A549 (cell line): ENCODE data around the gene ZRANB1. TPM values are rescaled to one million over a fixed set of nuclear protein-coding genes. Genes with fewer than 3 reads are reported as not detected.
A peak's percentile ranks its signal among the peaks of the same experiment; 100 is the strongest.

Experiments used
- ATAC-seq, 2 experiments: fragments of 200-7000 bp in 1 of 2; fragments of >200 bp in 1 of 2; cut with Nextera tagmentation in 1 of 2; cut with Tn5 transposase in 1 of 2; 3 replicates each; pipeline versions ENCODE4 v1.8.0 to v1.9.1; 2018 to 2020; ENCODE audit warnings: mild to moderate bottlenecking in 1 of 2, moderate library complexity in 1 of 2
- CTCF ChIA-PET: fragments of 300-600 bp; sonication (Branson Sonifier 250); formaldehyde crosslinking; extraction: SDS; loops from one replicate; lab custom pipeline; 2021; ENCODE audit warnings: antibody characterized with exemption, inconsistent platforms; lab: Yijun Ruan, JAX
- POLR2A ChIA-PET: fragments of 350-600 bp; formaldehyde crosslinking; extraction: SDS; loops from one replicate; lab custom pipeline; 2021; ENCODE audit warnings: antibody characterized with exemption, inconsistent platforms; lab: Yijun Ruan, JAX
- DNase-seq, 2 experiments: peaks; one replicate each; pipeline versions ENCODE4 v3.0.0 to v3.0.0-alpha.2; 2011 to 2016; ENCODE audit warnings: low read depth in 1 of 2, low spot score in 1 of 2
- FAIRE-seq: peaks from 2 replicates; lab custom pipeline; 2011; peaks lifted over from hg19 to GRCh38; lab: Jason Lieb, UNC
- H3K27ac ChIP-seq, 2 experiments: fragments of >200 bp; sonication (Bioruptor Twin); formaldehyde crosslinking; 3 replicates each; pipeline ENCODE4 v1.5.1; 2016 to 2017
- H3K4me1 ChIP-seq: fragments of >200 bp; sonication (Bioruptor Twin); formaldehyde crosslinking; 3 replicates; pipeline ENCODE4 v1.6.1; 2016
- H3K4me2 ChIP-seq: fragments of >200 bp; sonication (Bioruptor Twin); formaldehyde crosslinking; 3 replicates; pipeline ENCODE4 v1.6.1; 2016
- H3K4me3 ChIP-seq: fragments of >200 bp; sonication (Bioruptor Twin); formaldehyde crosslinking; 3 replicates; pipeline ENCODE4 v1.5.1; 2016
- H3K9me3 ChIP-seq: fragments of >200 bp; sonication (Bioruptor Twin); formaldehyde crosslinking; 3 replicates; pipeline ENCODE4 v1.6.1; 2016
- BHLHE40 ChIP-seq: IDR thresholded peaks from 2 replicates; pipeline ENCODE4 v1.6.1; 2012; ENCODE audit warnings: low read depth, low read length, inconsistent platforms
- CEBPB ChIP-seq, 2 experiments: fragments of >200 bp in 1 of 2; sonication (Bioruptor Twin) in 1 of 2; formaldehyde crosslinking in 1 of 2; IDR thresholded peaks; 2 replicates each; pipeline ENCODE4 v1.6.1; 2012 to 2016
- EHF ChIP-seq: fragments of 250-450 bp; sonication (Bioruptor Pico); IDR thresholded peaks from 2 replicates; pipeline ENCODE4 v1.5.0; 2020; ENCODE audit warnings: mild to moderate bottlenecking
- EHMT2 ChIP-seq: fragments of 200-600 bp; sonication (generic); IDR thresholded peaks from 2 replicates; pipeline ENCODE4 v1.6.1; 2016; ENCODE audit warnings: antibody characterized with exemption, low read depth, mild to moderate bottlenecking, moderate library complexity
- EP300 ChIP-seq, 2 experiments: fragments of >200 bp; sonication (Bioruptor Twin); formaldehyde crosslinking; IDR thresholded peaks; 2 replicates in 1 of 2; 3 replicates in 1 of 2; pipeline ENCODE4 v1.6.1; 2016 to 2017
- ESRRA ChIP-seq: fragments of 150-350 bp; IDR thresholded peaks from 2 replicates; pipeline ENCODE4 v1.6.1; 2014; ENCODE audit warnings: mild to moderate bottlenecking, low read length, borderline replicate concordance
- FOSL2 ChIP-seq, 2 experiments: fragments of 450-650 bp in 1 of 2; fragments of >200 bp in 1 of 2; sonication (Bioruptor Twin) in 1 of 2; formaldehyde crosslinking; IDR thresholded peaks; 2 replicates each; pipeline versions ENCODE4 v1.5.0 to v1.6.1; 2016 to 2020; ENCODE audit warnings: mild to moderate bottlenecking in 1 of 2, moderate library complexity in 1 of 2
- FOXS1 ChIP-seq: fragments of 250-450 bp; sonication (Bioruptor Pico); IDR thresholded peaks from 2 replicates; pipeline ENCODE4 v1.5.0; 2020; ENCODE audit warnings: mild to moderate bottlenecking, moderate library complexity
- HOXB13 ChIP-seq: fragments of 250-450 bp; sonication (Bioruptor Pico); IDR thresholded peaks from 2 replicates; pipeline ENCODE4 v1.5.0; 2020; ENCODE audit warnings: low read depth, mild to moderate bottlenecking, moderate library complexity
- KDM1A ChIP-seq: fragments of 200-600 bp; sonication (generic); IDR thresholded peaks from 2 replicates; pipeline ENCODE4 v1.6.1; 2016; ENCODE audit warnings: low read depth, mild to moderate bottlenecking
- MYC ChIP-seq: IDR thresholded peaks from 2 replicates; pipeline ENCODE4 v1.6.1; 2012; ENCODE audit warnings: mild to moderate bottlenecking, inconsistent platforms, low read length, improper control_type of control experiment, borderline replicate concordance
- NR3C1 ChIP-seq: fragments of >200 bp; sonication (Bioruptor Twin); formaldehyde crosslinking; IDR thresholded peaks from 3 replicates; pipeline ENCODE4 v1.6.1; 2017
- PHF8 ChIP-seq: fragments of 200-600 bp; sonication (generic); IDR thresholded peaks from 2 replicates; pipeline ENCODE4 v1.6.1; 2016; ENCODE audit warnings: low read depth, mild to moderate bottlenecking, antibody characterized with exemption, moderate library complexity, borderline replicate concordance
- POLR2AphosphoS2 ChIP-seq: conservative IDR thresholded peaks from 2 replicates; pipeline ENCODE4 v1.6.1; 2012; ENCODE audit warnings: low read length, improper control_type of control experiment, inconsistent platforms
- SMC3 ChIP-seq: fragments of >200 bp; sonication (Bioruptor Twin); formaldehyde crosslinking; IDR thresholded peaks from 3 replicates; pipeline ENCODE4 v1.6.1; 2018; ENCODE audit warnings: inconsistent platforms
- SREBF2 ChIP-seq: fragments of 450-650 bp; IDR thresholded peaks from 2 replicates; pipeline ENCODE4 v1.6.1; 2014; ENCODE audit warnings: mild to moderate bottlenecking, moderate library complexity
- TP53 ChIP-seq: fragments of 250-450 bp; sonication (Bioruptor Pico); IDR thresholded peaks from 2 replicates; pipeline ENCODE4 v1.5.0; 2021; ENCODE audit warnings: mild to moderate bottlenecking, moderate library complexity
- ZFP36 ChIP-seq: fragments of 450-650 bp; IDR thresholded peaks from 2 replicates; pipeline ENCODE4 v1.6.1; 2014; ENCODE audit warnings: borderline replicate concordance; ENCODE audit not compliant: partially characterized antibody
- ZSCAN20 ChIP-seq: fragments of 250-450 bp; sonication (Bioruptor Pico); IDR thresholded peaks from 2 replicates; pipeline ENCODE4 v1.8.0; 2022; ENCODE audit warnings: mild to moderate bottlenecking, moderate library complexity
- WGBS: methylation state at CpG from one replicate; pipeline ENCODE4 v1.1.6; 2017; ENCODE audit errors: missing lambda C conversion rate; 5-methylcytosine and 5-hydroxymethylcytosine counted together
- polyA plus RNA-seq, 4 experiments: library from polyadenylated mRNA; depleted of rRNA in 3 of 4; stranded (reverse); fragments of >200 nt; fragmentation: RNase III in 1 of 4; extraction: RNeasy Plus Mini Kit Qiagen cat#74134 plus additional on column Dnase treatment in 1 of 4; gene quantifications; 2 replicates in 3 of 4; 3 replicates in 1 of 4; pipeline ENCODE4 v1.2.3, GENCODE V29; 2011 to 2017
- TF ChIP-seq, protein P1 (sequence below): fragments of 200-600 bp; sonication (generic); IDR thresholded peaks from 2 replicates; pipeline ENCODE4 v1.6.1; 2016; ENCODE audit warnings: antibody characterized with exemption, mild to moderate bottlenecking, moderate library complexity
- TF ChIP-seq, protein P2 (sequence below): fragments of 250-450 bp; sonication (Bioruptor Pico); IDR thresholded peaks from 2 replicates; pipeline ENCODE4 v1.5.0; 2020; ENCODE audit warnings: low read depth, mild to moderate bottlenecking, moderate library complexity
- TF ChIP-seq, protein P3 (sequence below): fragments of >200 bp; sonication (Bioruptor Twin); formaldehyde crosslinking; IDR thresholded peaks from 3 replicates; pipeline ENCODE4 v1.5.1; 2016
- TF ChIP-seq, protein P4 (sequence below): IDR thresholded peaks from 2 replicates; pipeline ENCODE4 v1.6.1; 2012

ZRANB1 gene
- polyA plus RNA-seq, 2 of the 4 experiments (the other 2 are of a cell fraction): 8.0 to 19.5 TPM

DNA sequence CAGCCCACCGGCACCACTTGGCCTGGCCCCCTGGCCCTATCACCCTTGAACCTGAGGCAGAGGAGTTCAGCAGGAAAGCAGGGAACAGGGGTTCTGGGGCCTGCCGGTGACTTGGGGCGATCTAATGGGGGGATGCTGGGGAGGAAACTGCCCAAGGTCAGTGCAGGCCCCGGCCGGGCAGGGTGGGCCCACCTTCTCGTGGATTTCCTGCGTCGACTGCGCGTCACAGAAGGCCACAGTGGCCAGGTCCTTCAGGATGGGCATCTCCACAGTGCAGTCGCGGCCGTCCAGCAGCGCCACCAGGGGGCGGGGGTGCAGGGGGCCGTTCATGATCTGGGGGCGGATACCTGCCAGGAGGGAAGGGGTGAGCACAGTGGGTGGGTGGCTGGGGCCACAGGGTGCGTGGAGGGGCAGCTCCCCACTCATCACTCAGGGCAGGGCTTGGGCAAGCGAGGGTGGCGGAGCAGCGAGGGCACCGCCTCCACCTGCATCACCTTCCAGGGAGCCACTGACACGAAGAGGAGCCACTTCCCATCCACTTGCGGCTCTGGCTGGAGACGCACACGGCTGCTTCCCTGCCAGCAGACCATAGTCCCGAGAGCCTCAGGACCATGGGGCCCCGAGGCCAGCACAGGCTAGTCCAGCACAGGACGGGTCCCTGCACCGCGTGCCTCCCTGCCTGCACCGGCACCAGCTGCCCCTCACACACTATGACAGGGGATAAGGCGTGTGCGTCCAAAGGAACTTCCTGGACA lies 61.4 kb downstream of the ZRANB1 start (continued):
- no peak for TF ChIP-seq ESRRA

DNA sequence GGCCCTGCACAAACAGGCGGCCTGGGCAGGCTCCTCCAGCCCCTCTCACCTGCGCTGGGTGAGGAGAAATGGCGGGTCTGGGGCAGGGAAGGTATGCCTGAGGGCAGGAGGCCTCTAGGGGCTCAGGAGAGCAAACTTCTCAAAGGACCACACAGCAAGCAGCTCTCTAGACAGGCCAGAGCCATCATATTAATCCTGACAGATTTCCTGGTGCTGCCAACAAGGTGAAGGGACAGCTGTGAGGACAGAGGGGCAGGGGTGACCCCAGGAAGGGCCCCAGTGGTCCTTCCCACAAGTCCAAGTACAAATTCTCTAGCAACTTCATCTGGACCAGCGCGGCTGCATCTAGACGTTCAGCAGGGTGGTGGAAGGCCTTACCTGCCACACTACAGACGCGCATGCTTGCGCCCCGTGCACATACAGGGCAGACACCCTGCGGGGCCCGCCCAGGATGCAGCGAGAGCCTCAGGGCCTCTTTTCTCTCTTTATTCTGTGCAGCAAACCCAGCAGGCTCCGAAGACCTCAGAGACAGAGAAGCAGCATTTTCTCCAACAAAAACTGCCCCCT lies 62.1 kb downstream of the ZRANB1 start:
- ChIA-PET CTCF (no interaction called here), POLR2A (no interaction called here)
- Histone ChIP-seq H3K4me2 (no peak overlapping the region), H3K4me1 (no peaks in the 10 kb centered on the region), H3K9me3 (no peaks in the 10 kb centered on the region), H3K4me3 (no peak overlapping the region), H3K27ac (no peak overlapping the region)
- 88% methylated on average over 12 of the region's 14 CpGs for WGBS
- TF ChIP-seq, protein P1, sequence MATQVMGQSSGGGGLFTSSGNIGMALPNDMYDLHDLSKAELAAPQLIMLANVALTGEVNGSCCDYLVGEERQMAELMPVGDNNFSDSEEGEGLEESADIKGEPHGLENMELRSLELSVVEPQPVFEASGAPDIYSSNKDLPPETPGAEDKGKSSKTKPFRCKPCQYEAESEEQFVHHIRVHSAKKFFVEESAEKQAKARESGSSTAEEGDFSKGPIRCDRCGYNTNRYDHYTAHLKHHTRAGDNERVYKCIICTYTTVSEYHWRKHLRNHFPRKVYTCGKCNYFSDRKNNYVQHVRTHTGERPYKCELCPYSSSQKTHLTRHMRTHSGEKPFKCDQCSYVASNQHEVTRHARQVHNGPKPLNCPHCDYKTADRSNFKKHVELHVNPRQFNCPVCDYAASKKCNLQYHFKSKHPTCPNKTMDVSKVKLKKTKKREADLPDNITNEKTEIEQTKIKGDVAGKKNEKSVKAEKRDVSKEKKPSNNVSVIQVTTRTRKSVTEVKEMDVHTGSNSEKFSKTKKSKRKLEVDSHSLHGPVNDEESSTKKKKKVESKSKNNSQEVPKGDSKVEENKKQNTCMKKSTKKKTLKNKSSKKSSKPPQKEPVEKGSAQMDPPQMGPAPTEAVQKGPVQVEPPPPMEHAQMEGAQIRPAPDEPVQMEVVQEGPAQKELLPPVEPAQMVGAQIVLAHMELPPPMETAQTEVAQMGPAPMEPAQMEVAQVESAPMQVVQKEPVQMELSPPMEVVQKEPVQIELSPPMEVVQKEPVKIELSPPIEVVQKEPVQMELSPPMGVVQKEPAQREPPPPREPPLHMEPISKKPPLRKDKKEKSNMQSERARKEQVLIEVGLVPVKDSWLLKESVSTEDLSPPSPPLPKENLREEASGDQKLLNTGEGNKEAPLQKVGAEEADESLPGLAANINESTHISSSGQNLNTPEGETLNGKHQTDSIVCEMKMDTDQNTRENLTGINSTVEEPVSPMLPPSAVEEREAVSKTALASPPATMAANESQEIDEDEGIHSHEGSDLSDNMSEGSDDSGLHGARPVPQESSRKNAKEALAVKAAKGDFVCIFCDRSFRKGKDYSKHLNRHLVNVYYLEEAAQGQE: no peak
- TF ChIP-seq KDM1A (no peak), EHMT2 (no peak), TP53 (CRISPR knock-in tag) (no peak), PHF8 (no peak), MYC (no peak), HOXB13 (no peak), EP300 (IDR thresholded peaks at IDR 0.05) (no peak), FOXS1 (no peak), ZSCAN20 (CRISPR knock-in tag) (no peak), SREBF2 (no peak), FOSL2 (IDR thresholded peaks at IDR 0.05) (no peak), FOSL2 (CRISPR knock-in tag; IDR thresholded peaks at IDR 0.05) (no peak)
- TF ChIP-seq, protein P2, sequence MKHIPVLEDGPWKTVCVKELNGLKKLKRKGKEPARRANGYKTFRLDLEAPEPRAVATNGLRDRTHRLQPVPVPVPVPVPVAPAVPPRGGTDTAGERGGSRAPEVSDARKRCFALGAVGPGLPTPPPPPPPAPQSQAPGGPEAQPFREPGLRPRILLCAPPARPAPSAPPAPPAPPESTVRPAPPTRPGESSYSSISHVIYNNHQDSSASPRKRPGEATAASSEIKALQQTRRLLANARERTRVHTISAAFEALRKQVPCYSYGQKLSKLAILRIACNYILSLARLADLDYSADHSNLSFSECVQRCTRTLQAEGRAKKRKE: no peak
- TF ChIP-seq, protein P3, sequence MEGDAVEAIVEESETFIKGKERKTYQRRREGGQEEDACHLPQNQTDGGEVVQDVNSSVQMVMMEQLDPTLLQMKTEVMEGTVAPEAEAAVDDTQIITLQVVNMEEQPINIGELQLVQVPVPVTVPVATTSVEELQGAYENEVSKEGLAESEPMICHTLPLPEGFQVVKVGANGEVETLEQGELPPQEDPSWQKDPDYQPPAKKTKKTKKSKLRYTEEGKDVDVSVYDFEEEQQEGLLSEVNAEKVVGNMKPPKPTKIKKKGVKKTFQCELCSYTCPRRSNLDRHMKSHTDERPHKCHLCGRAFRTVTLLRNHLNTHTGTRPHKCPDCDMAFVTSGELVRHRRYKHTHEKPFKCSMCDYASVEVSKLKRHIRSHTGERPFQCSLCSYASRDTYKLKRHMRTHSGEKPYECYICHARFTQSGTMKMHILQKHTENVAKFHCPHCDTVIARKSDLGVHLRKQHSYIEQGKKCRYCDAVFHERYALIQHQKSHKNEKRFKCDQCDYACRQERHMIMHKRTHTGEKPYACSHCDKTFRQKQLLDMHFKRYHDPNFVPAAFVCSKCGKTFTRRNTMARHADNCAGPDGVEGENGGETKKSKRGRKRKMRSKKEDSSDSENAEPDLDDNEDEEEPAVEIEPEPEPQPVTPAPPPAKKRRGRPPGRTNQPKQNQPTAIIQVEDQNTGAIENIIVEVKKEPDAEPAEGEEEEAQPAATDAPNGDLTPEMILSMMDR: no peak
- FAIRE-seq: no peak
- ATAC-seq: peak in 1 of 2 experiments; percentile 6; a peak in 1 of 6 replicates
- DNase-seq: no peak

DNA sequence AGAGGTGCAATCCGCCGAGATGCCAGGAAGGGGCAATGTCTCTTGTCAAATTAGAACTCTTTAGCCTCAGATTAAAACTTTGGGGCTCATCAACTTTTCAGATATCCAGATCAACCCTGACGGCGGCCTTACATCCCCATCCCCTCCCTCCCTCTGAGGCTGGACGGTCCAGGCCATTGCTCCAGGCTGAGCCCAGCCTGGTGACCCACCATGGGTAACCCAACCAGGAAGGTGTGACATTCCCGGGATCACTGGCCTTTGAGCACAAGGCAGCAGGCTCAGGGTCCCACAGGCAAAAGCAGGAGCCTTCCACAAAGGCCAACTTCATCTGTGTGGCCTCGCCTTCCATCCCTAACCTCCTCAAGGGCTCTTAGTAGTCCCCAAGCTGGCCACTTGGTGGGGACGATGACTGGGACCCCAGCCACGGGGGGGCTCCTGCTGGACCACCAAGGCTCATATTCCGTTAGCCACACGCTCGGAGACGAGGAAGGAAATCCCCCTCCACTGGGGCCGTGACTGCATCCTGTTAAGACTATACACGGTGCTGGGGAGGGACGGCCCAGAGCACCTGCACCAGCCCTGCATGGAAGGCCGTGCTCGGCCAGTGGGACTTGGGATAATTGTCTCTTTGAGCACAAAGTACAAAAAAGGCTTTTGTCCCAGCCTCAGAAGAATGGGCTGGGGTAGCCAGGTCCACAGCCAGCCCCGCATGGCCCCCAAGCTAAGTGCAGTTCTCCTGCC lies 62.8 kb downstream of the ZRANB1 start:
- no peak for FAIRE-seq
- Histone ChIP-seq H3K9me3 (no peaks in the 10 kb centered on the region), H3K4me1 (no peaks in the 10 kb centered on the region), H3K27ac (no peak overlapping the region), H3K4me3 (no peak overlapping the region), H3K4me2 (no peak overlapping the region)
- TF ChIP-seq NR3C1 (no peak), EP300 (IDR thresholded peaks at IDR 0.05) (no peak), ZFP36 (no peak), POLR2AphosphoS2 (no peak), BHLHE40 (no peak), CEBPB (IDR thresholded peaks at IDR 0.05) (no peak), FOXS1 (no peak), EHF (CRISPR knock-in tag) (no peak), SMC3 (no peak)
- TF ChIP-seq, protein P4, sequence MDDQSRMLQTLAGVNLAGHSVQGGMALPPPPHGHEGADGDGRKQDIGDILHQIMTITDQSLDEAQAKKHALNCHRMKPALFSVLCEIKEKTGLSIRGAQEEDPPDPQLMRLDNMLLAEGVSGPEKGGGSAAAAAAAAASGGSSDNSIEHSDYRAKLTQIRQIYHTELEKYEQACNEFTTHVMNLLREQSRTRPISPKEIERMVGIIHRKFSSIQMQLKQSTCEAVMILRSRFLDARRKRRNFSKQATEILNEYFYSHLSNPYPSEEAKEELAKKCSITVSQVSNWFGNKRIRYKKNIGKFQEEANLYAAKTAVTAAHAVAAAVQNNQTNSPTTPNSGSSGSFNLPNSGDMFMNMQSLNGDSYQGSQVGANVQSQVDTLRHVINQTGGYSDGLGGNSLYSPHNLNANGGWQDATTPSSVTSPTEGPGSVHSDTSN: no peak
- ChIA-PET POLR2A (no interaction called here), CTCF (no interaction called here)
- WGBS: 86% methylated on average over 19 of the region's 19 CpGs
- no peak for DNase-seq
- ATAC-seq: no peak
